ENCODE data around the gene ABCA3.

Gene ABCA3

DNA sequence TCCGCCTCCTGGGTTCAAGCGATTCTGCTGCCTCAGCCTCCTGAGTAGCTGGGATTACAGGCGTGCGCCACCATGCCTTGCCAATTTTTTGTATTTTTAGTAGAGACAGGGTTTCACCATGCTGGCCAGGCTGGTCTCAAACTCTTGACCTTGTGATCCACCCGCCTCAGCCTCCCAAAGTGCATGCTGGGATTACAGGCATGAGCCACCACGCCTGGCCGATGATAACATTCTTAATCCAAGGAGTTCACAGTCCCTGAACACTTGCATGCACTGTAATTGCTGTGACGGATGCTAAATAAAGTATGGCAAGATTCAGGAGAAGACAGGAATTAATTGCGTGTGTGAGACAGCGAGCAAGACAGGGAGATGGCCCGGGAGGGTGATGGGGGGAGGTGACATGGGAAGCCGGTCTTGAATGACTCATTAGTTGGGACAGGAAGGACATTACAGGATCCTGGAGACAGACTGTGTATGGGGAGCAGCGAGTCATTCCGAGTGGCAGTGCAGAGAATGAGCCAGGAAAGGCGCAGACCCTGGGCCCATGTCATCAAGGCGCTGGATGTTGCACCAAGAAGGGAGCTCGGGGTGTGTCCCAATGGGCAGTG, 6.7 kb downstream of the ABCA3 start:
- Histone ChIP-seq H3K36me3 (ENCODE audit: control insufficient read depth, insufficient read depth, low read length) (no peaks in the 10 kb centered on the region), H3K4me3 (replicated peaks; ENCODE audit: low read depth, low read length) (no peak overlapping the region), H3K27me3 (replicated peaks; ENCODE audit: control insufficient read depth, insufficient read depth, low read length) (no peaks in the 10 kb centered on the region; the same call in 1 of the 2 replicates)
- DNase-seq (ENCODE audit: extremely low read depth, insufficient read length), result no peak
- TF ChIP-seq CTCF (IDR thresholded peaks at IDR 0.05; ENCODE audit: insufficient read depth, low read length, poor library complexity, severe bottlenecking), result no peak

GRCh38 chr16:2333231-2333630, 7.3 kb downstream of the ABCA3 start:
- Histone ChIP-seq H3K27me3 (replicated peaks; ENCODE audit: control insufficient read depth, insufficient read depth, low read length) (no peaks in the 10 kb centered on the region; the same call in 1 of the 2 replicates), H3K36me3 (ENCODE audit: control insufficient read depth, insufficient read depth, low read length) (no peaks in the 10 kb centered on the region), H3K4me3 (replicated peaks; ENCODE audit: low read depth, low read length) (no peak overlapping the region)
- DNase-seq (ENCODE audit: extremely low read depth, insufficient read length), result no peak
- no peak for TF ChIP-seq CTCF (IDR thresholded peaks at IDR 0.05; ENCODE audit: insufficient read depth, low read length, poor library complexity, severe bottlenecking)

DNA sequence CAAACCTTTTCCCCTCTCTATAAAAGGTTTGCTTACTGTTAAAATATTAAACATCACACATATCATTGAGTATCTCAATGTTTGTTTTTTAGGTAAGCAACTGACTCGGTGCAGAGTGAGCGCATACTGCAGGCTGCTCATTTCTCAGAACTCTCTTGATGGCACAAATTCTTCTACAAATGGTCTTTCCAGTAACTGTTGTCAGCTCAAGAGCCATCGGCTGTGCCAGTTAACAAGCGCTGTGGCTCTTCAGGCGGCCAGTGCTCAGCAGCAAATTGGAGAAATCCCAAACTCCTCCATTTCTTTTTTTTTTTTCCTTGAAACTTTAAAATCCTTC, 8.6 kb downstream of the ABCA3 start:
- Histone ChIP-seq H3K4me3 (replicated peaks; ENCODE audit: low read depth, low read length) (no peak overlapping the region), H3K36me3 (ENCODE audit: control insufficient read depth, insufficient read depth, low read length) (no peaks in the 10 kb centered on the region), H3K27me3 (replicated peaks; ENCODE audit: control insufficient read depth, insufficient read depth, low read length) (no peaks in the 10 kb centered on the region; the same call in 1 of the 2 replicates)
- no peak for DNase-seq (ENCODE audit: extremely low read depth, insufficient read length)
- no peak for TF ChIP-seq CTCF (IDR thresholded peaks at IDR 0.05; ENCODE audit: insufficient read depth, low read length, poor library complexity, severe bottlenecking)

GRCh38 chr16:2331199-2331930, 9.2 kb downstream of the ABCA3 start:
- Histone ChIP-seq H3K4me3 (replicated peaks; ENCODE audit: low read depth, low read length) (no peak overlapping the region), H3K36me3 (ENCODE audit: control insufficient read depth, insufficient read depth, low read length) (no peaks in the 10 kb centered on the region), H3K27me3 (replicated peaks; ENCODE audit: control insufficient read depth, insufficient read depth, low read length) (no peaks in the 10 kb centered on the region; the same call in 1 of the 2 replicates)
- no peak for DNase-seq (ENCODE audit: extremely low read depth, insufficient read length)
- TF ChIP-seq CTCF (IDR thresholded peaks at IDR 0.05; ENCODE audit: insufficient read depth, low read length, poor library complexity, severe bottlenecking), result no peak

DNA sequence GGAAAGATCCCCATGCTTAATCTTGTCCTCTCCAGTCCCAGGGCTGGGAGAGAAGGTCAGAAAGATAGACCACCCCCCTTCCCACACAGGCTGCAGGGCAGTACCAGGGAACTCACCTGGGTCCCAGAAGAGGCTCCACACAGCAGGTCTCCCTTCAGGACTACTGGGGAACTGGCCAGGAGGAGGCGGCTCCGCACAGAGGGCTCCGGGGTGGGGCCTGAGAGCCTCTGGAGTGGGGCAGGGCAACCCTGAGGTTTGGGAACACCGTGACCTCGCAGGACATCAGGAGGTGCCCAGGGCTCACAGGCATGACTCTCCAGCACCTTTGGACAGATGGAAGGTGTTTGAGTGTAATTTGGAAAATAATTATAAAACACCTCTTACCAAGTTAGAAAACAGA, 11.0 kb downstream of the ABCA3 start:
- no peak for TF ChIP-seq CTCF (IDR thresholded peaks at IDR 0.05; ENCODE audit: insufficient read depth, low read length, poor library complexity, severe bottlenecking)
- no peak for DNase-seq (ENCODE audit: extremely low read depth, insufficient read length)
- H3K27me3 ChIP-seq (replicated peaks; ENCODE audit: control insufficient read depth, insufficient read depth, low read length), result no peaks in the 10 kb centered on the region; the same call in 1 of the 2 replicates
- no peak overlapping the region for H3K4me3 ChIP-seq (replicated peaks; ENCODE audit: low read depth, low read length)
- no peaks in the 10 kb centered on the region for H3K36me3 ChIP-seq (ENCODE audit: control insufficient read depth, insufficient read depth, low read length)

All from GM06990 (cell line).